ENCODE results near the gene CSTF1. TPM values are rescaled to one million over a fixed set of nuclear protein-coding genes. Genes with fewer than 3 reads are reported as not detected.

CSTF1 gene
- total and polyA plus RNA-seq, 10 donors, result 9.8 to 45.0 (median 28.5) TPM

DNA sequence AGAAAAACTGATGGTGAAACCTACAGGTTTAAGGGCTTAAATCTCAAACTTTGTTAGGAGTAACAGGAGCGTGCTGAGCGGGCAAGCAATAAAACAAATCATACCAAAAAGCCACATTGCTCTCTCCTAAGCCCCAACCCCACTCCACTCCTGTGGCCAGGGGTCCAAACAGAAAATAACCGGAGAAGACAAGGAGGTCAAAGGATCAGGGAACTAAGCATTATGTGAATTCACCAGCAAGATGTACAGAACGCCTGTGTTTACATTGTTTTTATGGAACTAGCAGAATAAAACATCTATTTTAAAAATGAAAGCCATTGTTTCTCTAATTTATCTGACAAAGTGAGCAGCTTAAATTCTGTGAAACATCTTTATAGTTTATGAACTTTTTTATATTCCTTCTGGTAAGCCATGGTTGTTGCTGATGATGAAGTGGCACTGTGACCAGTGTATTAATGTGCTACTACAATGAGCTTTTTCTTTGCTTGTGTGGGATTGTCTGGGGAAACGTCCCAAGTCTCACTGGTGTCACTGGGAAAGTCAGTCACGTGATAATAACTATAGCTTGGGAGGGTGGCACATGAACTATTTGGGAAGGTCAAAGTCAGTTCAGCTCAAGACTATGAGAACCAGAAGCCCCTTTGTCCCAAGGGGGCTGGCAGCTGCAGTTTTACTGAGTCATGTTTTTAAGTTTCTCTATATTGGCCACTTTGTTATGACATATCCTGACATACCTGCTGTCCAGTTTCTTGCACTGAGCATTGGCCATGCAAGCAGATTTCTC is 23.9 kb upstream of the CSTF1 start:
- intact Hi-C loops (cut with DNase I; ENCODE audit: low total_unique reads), result no loop called here
- H3K27me3 ChIP-seq (replicated peaks in 1 of 7), result no peaks in the 10 kb centered on the region
- H3K9me3 ChIP-seq, result no peaks in the 10 kb centered on the region
- TF ChIP-seq POLR2AphosphoS5 (IDR thresholded peaks at IDR 0.05) (no peak), POLR2A (IDR thresholded peaks at IDR 0.05) (no peak)
- TF ChIP-seq, protein P1, sequence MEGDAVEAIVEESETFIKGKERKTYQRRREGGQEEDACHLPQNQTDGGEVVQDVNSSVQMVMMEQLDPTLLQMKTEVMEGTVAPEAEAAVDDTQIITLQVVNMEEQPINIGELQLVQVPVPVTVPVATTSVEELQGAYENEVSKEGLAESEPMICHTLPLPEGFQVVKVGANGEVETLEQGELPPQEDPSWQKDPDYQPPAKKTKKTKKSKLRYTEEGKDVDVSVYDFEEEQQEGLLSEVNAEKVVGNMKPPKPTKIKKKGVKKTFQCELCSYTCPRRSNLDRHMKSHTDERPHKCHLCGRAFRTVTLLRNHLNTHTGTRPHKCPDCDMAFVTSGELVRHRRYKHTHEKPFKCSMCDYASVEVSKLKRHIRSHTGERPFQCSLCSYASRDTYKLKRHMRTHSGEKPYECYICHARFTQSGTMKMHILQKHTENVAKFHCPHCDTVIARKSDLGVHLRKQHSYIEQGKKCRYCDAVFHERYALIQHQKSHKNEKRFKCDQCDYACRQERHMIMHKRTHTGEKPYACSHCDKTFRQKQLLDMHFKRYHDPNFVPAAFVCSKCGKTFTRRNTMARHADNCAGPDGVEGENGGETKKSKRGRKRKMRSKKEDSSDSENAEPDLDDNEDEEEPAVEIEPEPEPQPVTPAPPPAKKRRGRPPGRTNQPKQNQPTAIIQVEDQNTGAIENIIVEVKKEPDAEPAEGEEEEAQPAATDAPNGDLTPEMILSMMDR (IDR thresholded peaks at IDR 0.05 in 8 of 11, conservative IDR thresholded peaks at IDR 0.05 in 3 of 11), result no peak
- WGBS, 5 donors, result 88 to 93% (median 90%) methylated on average over 6 of the region's 6 CpGs
- no peak for DNase-seq
- H3K27ac ChIP-seq, result no peak overlapping the region
- H3K36me3 ChIP-seq, result peaks cover 0 to 88% (median 39%) of the 10 kb centered on the region in 6 donors
- H3K4me3 ChIP-seq, result no peak overlapping the region
- H3K4me1 ChIP-seq, result peaks cover 0 to 2% (median 0%) of the 10 kb centered on the region in 6 donors

DNA sequence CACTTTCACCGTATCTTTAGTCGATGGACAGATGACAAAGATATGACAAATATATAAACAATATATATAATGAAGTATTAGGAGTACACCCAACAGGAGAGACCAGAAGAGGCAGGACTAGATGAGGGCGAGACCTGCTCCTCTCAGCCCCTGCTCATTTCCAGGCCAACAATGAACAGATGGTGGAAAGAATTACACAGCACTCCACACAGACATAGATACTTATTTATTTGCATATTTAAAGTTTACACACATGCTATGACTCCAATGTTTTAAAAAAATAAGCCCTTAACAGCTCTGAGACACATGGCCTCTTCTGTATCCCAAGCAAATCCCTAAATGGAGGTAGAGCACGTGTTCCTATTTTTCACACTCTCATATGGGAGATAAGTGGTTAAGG is 23.3 kb upstream of the CSTF1 start:
- Histone ChIP-seq H3K27me3 (replicated peaks in 1 of 7) (no peaks in the 10 kb centered on the region), H3K9me3 (no peaks in the 10 kb centered on the region), H3K4me1 (peaks cover 0 to 7% (median 0%) of the 10 kb centered on the region in 6 donors), H3K36me3 (peaks cover 0 to 89% (median 39%) of the 10 kb centered on the region in 6 donors), H3K4me3 (no peak overlapping the region), H3K27ac (no peak overlapping the region)
- 93 to 96% (median 94%) methylated on average over 4 of the region's 4 CpGs for WGBS, 5 donors
- intact Hi-C loops (cut with DNase I; ENCODE audit: low total_unique reads), result no loop called here
- TF ChIP-seq, protein P1 (IDR thresholded peaks at IDR 0.05 in 8 of 11, conservative IDR thresholded peaks at IDR 0.05 in 3 of 11), result no peak
- no peak for TF ChIP-seq POLR2A (IDR thresholded peaks at IDR 0.05)
- no peak for TF ChIP-seq POLR2AphosphoS5 (IDR thresholded peaks at IDR 0.05)
- DNase-seq, result no peak

DNA sequence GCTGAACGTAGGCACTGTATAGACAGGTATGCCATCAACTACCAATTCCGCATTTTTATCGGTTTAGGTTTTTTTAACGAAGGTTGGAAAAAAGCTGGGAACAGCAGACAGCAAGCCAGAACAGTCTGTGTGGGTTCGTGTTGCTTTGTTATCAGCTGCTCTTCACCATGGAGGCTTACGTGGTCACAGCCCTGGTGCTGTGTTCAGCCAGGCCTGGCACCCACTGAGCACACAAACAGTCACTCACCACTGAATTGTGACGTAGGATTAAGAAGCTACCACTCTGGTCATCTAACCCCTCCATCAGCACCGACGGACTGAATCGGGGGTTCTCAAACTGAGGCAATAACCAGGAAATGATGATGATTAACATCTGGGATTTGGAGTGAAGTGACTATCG is 20.5 kb upstream of the CSTF1 start:
- intact Hi-C loops (cut with DNase I; ENCODE audit: low total_unique reads), result no loop called here
- 80 to 93% (median 91%) methylated on average over 11 of the region's 11 CpGs for WGBS, 5 donors
- H3K27me3 ChIP-seq (replicated peaks in 1 of 7), result no peaks in the 10 kb centered on the region
- DNase-seq, result no peak
- TF ChIP-seq POLR2AphosphoS5 (IDR thresholded peaks at IDR 0.05) (no peak), POLR2A (IDR thresholded peaks at IDR 0.05) (no peak)
- TF ChIP-seq, protein P1 (IDR thresholded peaks at IDR 0.05 in 8 of 11, conservative IDR thresholded peaks at IDR 0.05 in 3 of 11), result no peak
- peaks cover 0 to 62% (median 20%) of the 10 kb centered on the region in 6 donors for H3K36me3 ChIP-seq
- no peak overlapping the region for H3K4me3 ChIP-seq
- no peaks in the 10 kb centered on the region for H3K9me3 ChIP-seq
- no peak overlapping the region for H3K27ac ChIP-seq
- H3K4me1 ChIP-seq, result peaks cover 0 to 18% (median 0%) of the 10 kb centered on the region in 6 donors

DNA sequence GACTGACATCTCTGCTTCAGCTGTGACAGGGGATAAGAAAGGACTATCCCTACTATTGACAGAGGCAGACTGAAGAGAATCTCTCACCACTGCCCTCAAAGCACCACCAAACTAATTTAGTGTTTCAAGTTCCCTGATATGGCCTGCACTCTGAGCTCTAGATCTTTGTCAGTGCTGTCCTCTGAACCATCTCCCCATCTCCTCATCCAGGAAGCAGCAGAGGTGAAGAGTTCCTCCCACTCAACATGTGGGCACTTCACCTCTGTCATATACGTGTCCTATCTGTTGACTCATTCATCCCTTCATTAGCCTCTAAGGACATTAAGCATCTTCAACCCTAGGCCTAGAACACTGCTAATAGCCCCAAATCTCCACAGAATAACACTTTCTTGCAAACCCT is 19.6 kb upstream of the CSTF1 start:
- Histone ChIP-seq H3K4me1 (peaks cover 0 to 18% (median 0%) of the 10 kb centered on the region in 6 donors), H3K27me3 (replicated peaks in 1 of 7) (no peaks in the 10 kb centered on the region), H3K9me3 (no peaks in the 10 kb centered on the region), H3K36me3 (peaks cover 0 to 62% (median 12%) of the 10 kb centered on the region in 6 donors), H3K27ac (no peak overlapping the region), H3K4me3 (no peak overlapping the region)
- intact Hi-C loops (cut with DNase I; ENCODE audit: low total_unique reads), result no loop called here
- DNase-seq, result no peak
- WGBS, 5 donors, result 40 to 79% (median 59%) methylated on average over 1 of the region's 1 CpG
- TF ChIP-seq POLR2A (IDR thresholded peaks at IDR 0.05), result no peak
